ENCODE measurements around the gene SELENOO. TPM values are rescaled to one million over a fixed set of nuclear protein-coding genes. Genes with fewer than 3 reads are reported as not detected.

SELENOO gene
- polyA plus RNA-seq, 1 experiment = 6.8 TPM

- Histone ChIP-seq H3K27ac (ENCODE audit: low read depth, low read length) (no peak overlapping the region), H3K27me3 (ENCODE audit: control insufficient read depth, insufficient read depth, low read length) (no peaks in the 10 kb centered on the region), H3K4me3 (ENCODE audit: low read depth, low read length) (no peak overlapping the region), H3K9me3 (ENCODE audit: control insufficient read depth, insufficient read depth, low read length) (peaks cover 13% of the 10 kb centered on the region; the same call in 1 of the 2 replicates)
- POLR2A ChIA-PET = no interaction called here
- TF ChIP-seq CTCF (IDR thresholded peaks at IDR 0.05; ENCODE audit: low read depth, low read length) = no peak
- CTCF ChIA-PET = no interaction called here
- no peak for DNase-seq (ENCODE audit: low read depth, low spot score)
Measured at GRCh38 chr22:50179937-50180726, 20.7 kb upstream of the SELENOO start.

- POLR2A ChIA-PET = no interaction called here
- H3K27ac ChIP-seq (ENCODE audit: low read depth, low read length) = no peak overlapping the region
- no peak overlapping the region for H3K4me3 ChIP-seq (ENCODE audit: low read depth, low read length)
- H3K9me3 ChIP-seq (ENCODE audit: control insufficient read depth, insufficient read depth, low read length) = peaks cover 13% of the 10 kb centered on the region; the same call in 1 of the 2 replicates
- CTCF ChIA-PET = no interaction called here
- H3K27me3 ChIP-seq (ENCODE audit: control insufficient read depth, insufficient read depth, low read length) = no peaks in the 10 kb centered on the region
- DNase-seq (ENCODE audit: low read depth, low spot score) = no peak
- TF ChIP-seq CTCF (IDR thresholded peaks at IDR 0.05; ENCODE audit: low read depth, low read length) = no peak
Measured at GRCh38 chr22:50180727-50181521, 19.9 kb upstream of the SELENOO start.

GRCh38 chr22:50182176-50183081 is 18.4 kb upstream of the SELENOO start:
- H3K27me3 ChIP-seq (ENCODE audit: control insufficient read depth, insufficient read depth, low read length) = no peaks in the 10 kb centered on the region
- H3K27ac ChIP-seq (ENCODE audit: low read depth, low read length) = no peak overlapping the region
- H3K4me3 ChIP-seq (ENCODE audit: low read depth, low read length) = no peak overlapping the region
- ChIA-PET POLR2A (no interaction called here), CTCF (no interaction called here)
- H3K9me3 ChIP-seq (ENCODE audit: control insufficient read depth, insufficient read depth, low read length) = peaks cover 7% of the 10 kb centered on the region; the same call in 1 of the 2 replicates
- DNase-seq (ENCODE audit: low read depth, low spot score) = no peak
- no peak for TF ChIP-seq CTCF (IDR thresholded peaks at IDR 0.05; ENCODE audit: low read depth, low read length)

GRCh38 chr22:50183141-50183971 is 17.5 kb upstream of the SELENOO start:
- CTCF ChIA-PET = no interaction called here
- H3K27ac ChIP-seq (ENCODE audit: low read depth, low read length) = no peak overlapping the region

More at GRCh38 chr22:50183141-50183971, 17.5 kb upstream of the SELENOO start:
- Histone ChIP-seq H3K4me3 (ENCODE audit: low read depth, low read length) (no peak overlapping the region), H3K9me3 (ENCODE audit: control insufficient read depth, insufficient read depth, low read length) (peaks cover 6% of the 10 kb centered on the region; the same call in 1 of the 2 replicates), H3K27me3 (ENCODE audit: control insufficient read depth, insufficient read depth, low read length) (no peaks in the 10 kb centered on the region)
- POLR2A ChIA-PET = no interaction called here
- TF ChIP-seq CTCF (IDR thresholded peaks at IDR 0.05; ENCODE audit: low read depth, low read length) = no peak
- no peak for DNase-seq (ENCODE audit: low read depth, low spot score)

All from AG04450 (cell line).